OCI-LY7 (cell line): ENCODE data around the gene KLF11. TPM values are rescaled to one million over a fixed set of nuclear protein-coding genes. Genes with fewer than 3 reads are reported as not detected.

Experiments
- BruUV-seq: library from RNA; stranded (reverse); fragments of 400-500 nt; replicated peaks from 2 replicates; lab custom pipeline; 2021; lab: Mats Ljungman, UMichigan
- CTCF ChIA-PET: fragments of 300-600 bp; sonication (Branson Sonifier 250); formaldehyde crosslinking; loops from one replicate; lab custom pipeline; 2022; ENCODE audit warnings: antibody characterized with exemption; ENCODE audit not compliant: unreplicated experiment; lab: Charles Lee
- POLR2A ChIA-PET: fragments of 300-600 bp; sonication (Branson Sonifier 250); formaldehyde crosslinking; loops from one replicate; lab custom pipeline; 2022; ENCODE audit warnings: antibody characterized with exemption; lab: Charles Lee
- DNase-seq: peaks from one replicate; pipeline ENCODE4 v3.0.0-alpha.2; 2015; ENCODE audit warnings: low spot score
- H2AFZ ChIP-seq: fragments of 200-600 bp; sonication (generic), shearing (Covaris generic); 2 replicates; pipeline ENCODE4 v1.6.1; 2014; ENCODE audit warnings: mild to moderate bottlenecking, antibody characterized with exemption, low read length, moderate library complexity
- H3K27ac ChIP-seq: fragments of 200-600 bp; sonication (generic); 2 replicates; pipeline ENCODE4 v1.5.1; 2014; ENCODE audit warnings: mixed run types, low read depth, mild to moderate bottlenecking, moderate library complexity, low read length, inconsistent platforms; ENCODE audit not compliant: poor library complexity, severe bottlenecking
- H3K36me3 ChIP-seq: fragments of 200-600 bp; sonication (generic); 2 replicates; pipeline ENCODE4 v1.6.1; 2014; ENCODE audit warnings: mild to moderate bottlenecking, antibody characterized with exemption, low read length, moderate library complexity, mixed read lengths; ENCODE audit not compliant: insufficient read depth
- H3K4me1 ChIP-seq: fragments of 200-600 bp; sonication (generic); 2 replicates; pipeline ENCODE4 v1.5.1; 2014; ENCODE audit warnings: mild to moderate bottlenecking, low read length; ENCODE audit not compliant: insufficient read depth, poor library complexity, severe bottlenecking
- H3K4me2 ChIP-seq: fragments of 200-600 bp; sonication (generic); 2 replicates; pipeline ENCODE4 v1.6.1; 2014; ENCODE audit warnings: mild to moderate bottlenecking, low read length
- H3K4me3 ChIP-seq: fragments of 200-600 bp; sonication (generic); 2 replicates; pipeline ENCODE4 v1.5.1; 2014; ENCODE audit warnings: mild to moderate bottlenecking, low read depth, low read length; ENCODE audit not compliant: poor library complexity, severe bottlenecking
- H3K79me2 ChIP-seq: fragments of 200-600 bp; sonication (generic); 2 replicates; pipeline ENCODE4 v1.6.1; 2016; ENCODE audit warnings: low read depth, mild to moderate bottlenecking, low read length, moderate library complexity, mixed read lengths; ENCODE audit not compliant: insufficient read depth
- H3K9me2 ChIP-seq: fragments of 200-600 bp; sonication (generic); 2 replicates; pipeline ENCODE4 v1.6.1; 2016; ENCODE audit warnings: mild to moderate bottlenecking, low read length, mixed read lengths; ENCODE audit not compliant: insufficient read depth
- H3K9me3 ChIP-seq: fragments of 200-600 bp; sonication (generic); 2 replicates; pipeline ENCODE4 v1.6.1; 2014; ENCODE audit warnings: mild to moderate bottlenecking, mixed run types, low read length, mixed read lengths
- H4K20me1 ChIP-seq: fragments of 200-600 bp; sonication (generic); 2 replicates; pipeline ENCODE4 v1.6.1; 2014; ENCODE audit warnings: mild to moderate bottlenecking, antibody characterized with exemption, low read length, moderate library complexity, mixed read lengths; ENCODE audit not compliant: insufficient read depth
- EZH2phosphoT487 ChIP-seq: fragments of 200-600 bp; sonication (generic); IDR thresholded peaks from 2 replicates; pipeline ENCODE4 v1.6.1; 2018; ENCODE audit warnings: low read depth, borderline replicate concordance, mild to moderate bottlenecking, mixed run types, antibody characterized with exemption, low read length, moderate library complexity, mixed read lengths
- intact Hi-C: fragments of 100-400 bp; cut with micrococcal nuclease; formaldehyde crosslinking; loops from one replicate; pipeline ENCODE4 v1.10.0; 2022; ENCODE audit not compliant: unreplicated experiment
- total RNA-seq, 2 experiments: library from RNA; depleted of rRNA in 1 of 2; stranded (reverse); fragments of >200 nt in 1 of 2; shearing (Covaris generic) in 1 of 2; gene quantifications; 2 replicates each; pipeline ENCODE4 v1.2.3, GENCODE V29; 2014 to 2022
- TF ChIP-seq, protein P1 (sequence below): fragments of 200-600 bp; sonication (generic); conservative IDR thresholded peaks from 2 replicates; pipeline ENCODE4 v1.5.1; 2014; ENCODE audit warnings: mild to moderate bottlenecking, antibody characterized with exemption, low read length, moderate library complexity, mixed read lengths

KLF11 gene
- total RNA-seq, 2 experiments from 2014 or later, result 6.5 to 14.9 TPM

DNA sequence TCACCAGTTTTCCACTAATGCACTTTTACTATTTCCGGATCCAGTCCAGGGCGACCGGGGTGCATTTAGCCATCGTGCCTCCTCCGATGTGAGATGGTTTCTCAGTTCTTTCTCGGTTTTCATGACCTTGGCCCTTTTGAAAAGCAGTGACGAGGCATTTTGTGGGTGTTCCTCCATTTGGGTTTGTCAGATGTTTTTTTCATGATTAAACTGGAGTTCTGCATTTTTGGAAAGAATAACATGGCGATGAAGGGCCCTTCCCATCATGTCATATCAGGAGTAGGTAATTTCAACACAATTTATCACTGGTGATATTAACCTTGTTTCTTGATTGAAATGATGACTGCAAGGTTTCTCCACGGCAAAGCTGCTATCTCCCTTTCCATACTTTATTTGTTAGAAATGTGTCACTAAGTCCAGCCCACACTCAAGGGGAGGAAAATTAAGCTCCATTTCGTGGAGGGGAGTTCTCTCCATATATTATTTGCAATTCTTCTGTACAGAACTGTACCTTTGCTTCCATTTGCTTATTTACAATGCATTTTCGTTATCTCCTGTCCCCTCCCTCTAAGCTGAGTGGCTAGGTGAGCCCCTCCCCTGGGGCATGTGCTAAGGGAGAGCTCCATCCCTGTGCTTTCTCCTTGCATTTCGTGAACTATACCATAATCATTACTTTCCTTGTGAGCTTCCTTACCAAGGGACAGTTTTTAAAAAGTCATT lies 8.9 kb upstream of the KLF11 start:
- Histone ChIP-seq H3K79me2 (no peaks in the 10 kb centered on the region), H3K27ac (no peak overlapping the region), H3K9me2 (no peaks in the 10 kb centered on the region), H2AFZ (no peak overlapping the region), H3K4me2 (no peak overlapping the region), H3K9me3 (no peaks in the 10 kb centered on the region), H3K4me3 (no peak overlapping the region), H3K4me1 (no peaks in the 10 kb centered on the region), H3K36me3 (no peaks in the 10 kb centered on the region), H4K20me1 (no peaks in the 10 kb centered on the region)
- POLR2A ChIA-PET, result no interaction called here
- no TSS peak for BruUV-seq
- TF ChIP-seq, protein P1, sequence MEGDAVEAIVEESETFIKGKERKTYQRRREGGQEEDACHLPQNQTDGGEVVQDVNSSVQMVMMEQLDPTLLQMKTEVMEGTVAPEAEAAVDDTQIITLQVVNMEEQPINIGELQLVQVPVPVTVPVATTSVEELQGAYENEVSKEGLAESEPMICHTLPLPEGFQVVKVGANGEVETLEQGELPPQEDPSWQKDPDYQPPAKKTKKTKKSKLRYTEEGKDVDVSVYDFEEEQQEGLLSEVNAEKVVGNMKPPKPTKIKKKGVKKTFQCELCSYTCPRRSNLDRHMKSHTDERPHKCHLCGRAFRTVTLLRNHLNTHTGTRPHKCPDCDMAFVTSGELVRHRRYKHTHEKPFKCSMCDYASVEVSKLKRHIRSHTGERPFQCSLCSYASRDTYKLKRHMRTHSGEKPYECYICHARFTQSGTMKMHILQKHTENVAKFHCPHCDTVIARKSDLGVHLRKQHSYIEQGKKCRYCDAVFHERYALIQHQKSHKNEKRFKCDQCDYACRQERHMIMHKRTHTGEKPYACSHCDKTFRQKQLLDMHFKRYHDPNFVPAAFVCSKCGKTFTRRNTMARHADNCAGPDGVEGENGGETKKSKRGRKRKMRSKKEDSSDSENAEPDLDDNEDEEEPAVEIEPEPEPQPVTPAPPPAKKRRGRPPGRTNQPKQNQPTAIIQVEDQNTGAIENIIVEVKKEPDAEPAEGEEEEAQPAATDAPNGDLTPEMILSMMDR, result no peak
- TF ChIP-seq EZH2phosphoT487, result no peak
- CTCF ChIA-PET, result no interaction called here
- DNase-seq, result no peak
- intact Hi-C loops, result no loop called here

DNA sequence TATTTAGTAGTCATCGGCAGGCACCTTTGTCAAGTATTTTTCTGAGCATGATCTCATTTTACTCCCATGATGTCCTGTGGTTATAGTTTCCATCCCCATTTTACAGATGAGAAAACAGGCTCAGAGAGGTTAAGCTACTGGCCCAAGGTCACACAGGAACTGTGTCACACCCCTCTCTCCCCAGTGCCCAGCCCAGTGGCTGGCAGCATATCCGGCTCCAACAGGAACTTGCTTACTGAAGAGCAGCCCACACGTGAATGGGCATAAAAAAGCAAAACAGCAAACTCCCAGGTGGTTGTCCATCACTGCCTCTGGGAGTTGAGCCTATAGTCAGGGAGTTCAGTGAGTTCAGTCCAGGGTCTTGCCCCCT lies 8.3 kb upstream of the KLF11 start:
- no peak overlapping the region for H2AFZ ChIP-seq
- no peak overlapping the region for H3K4me2 ChIP-seq
- H3K9me2 ChIP-seq, result no peaks in the 10 kb centered on the region
- ChIA-PET POLR2A (interaction anchor here (1.3 kb wide), 1 partner anchor 14 kb away, joined by 4 read pairs; no protein-coding TSS in a partner anchor), CTCF (no interaction called here)
- H3K4me1 ChIP-seq, result no peaks in the 10 kb centered on the region
- TF ChIP-seq, protein P1, result no peak
- TF ChIP-seq EZH2phosphoT487, result no peak
- H3K79me2 ChIP-seq, result no peaks in the 10 kb centered on the region
- intact Hi-C loops, result no loop called here
- no peaks in the 10 kb centered on the region for H4K20me1 ChIP-seq
- no TSS peak for BruUV-seq
- no peak overlapping the region for H3K27ac ChIP-seq
- no peak for DNase-seq
- no peaks in the 10 kb centered on the region for H3K9me3 ChIP-seq
- H3K36me3 ChIP-seq, result no peaks in the 10 kb centered on the region
- H3K4me3 ChIP-seq, result no peak overlapping the region

DNA sequence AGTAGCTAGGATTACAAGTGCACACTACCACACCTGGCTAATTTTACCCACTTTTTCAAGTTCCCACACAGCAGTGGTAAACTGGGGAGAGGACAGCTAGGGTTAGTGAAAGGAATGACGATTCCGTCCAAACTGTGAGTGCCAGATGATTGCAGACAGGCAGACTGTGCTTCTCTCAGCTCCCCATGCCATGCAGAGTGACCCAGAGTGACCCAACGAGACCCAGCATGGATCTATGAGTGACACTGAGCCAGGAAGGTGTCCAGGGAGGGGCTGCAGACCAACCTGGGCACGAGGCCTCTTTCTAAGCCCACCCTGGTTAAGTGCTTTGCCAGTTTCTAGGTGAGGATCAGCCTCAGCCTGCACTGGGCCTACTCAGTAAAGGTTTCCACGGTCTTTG lies 7.7 kb upstream of the KLF11 start:
- no peak overlapping the region for H3K4me2 ChIP-seq
- CTCF ChIA-PET, result no interaction called here
- no peaks in the 10 kb centered on the region for H3K9me2 ChIP-seq
- intact Hi-C loops, result no loop called here
- DNase-seq, result no peak
- H2AFZ ChIP-seq, result no peak overlapping the region
- no peaks in the 10 kb centered on the region for H3K79me2 ChIP-seq
- no peaks in the 10 kb centered on the region for H4K20me1 ChIP-seq
- POLR2A ChIA-PET, result interaction anchor here (1.3 kb wide), 1 partner anchor 15 kb away, joined by 4 read pairs; no protein-coding TSS in a partner anchor
- no peaks in the 10 kb centered on the region for H3K36me3 ChIP-seq
- no peaks in the 10 kb centered on the region for H3K4me1 ChIP-seq
- TF ChIP-seq, protein P1, result no peak
- no peak for TF ChIP-seq EZH2phosphoT487
- BruUV-seq, result no TSS peak
- no peaks in the 10 kb centered on the region for H3K9me3 ChIP-seq
- no peak overlapping the region for H3K27ac ChIP-seq
- no peak overlapping the region for H3K4me3 ChIP-seq
